GM21619 (cell line): ENCODE results near the gene GOLGA1.
"Not testable (repeated sequence)": the region's sequence is repeated elsewhere in the genome, so short reads cannot be mapped to it uniquely, and the experiment has no call there.

Experiments
- ATAC-seq: cut with Tn5 transposase; IDR thresholded peaks from one replicate; pipeline ENCODE4 v1.9.1; 2021; ENCODE audit not compliant: unreplicated experiment

The GOLGA1 gene

GRCh38 chr9:124859803-124860581, 80.9 kb downstream of the GOLGA1 start:
- no peak for ATAC-seq

- ATAC-seq = no peak
Measured at GRCh38 chr9:124858330-124859046, 82.4 kb downstream of the GOLGA1 start.

GRCh38 chr9:124857533-124858162, 83.2 kb downstream of the GOLGA1 start:
- ATAC-seq = no peak

GRCh38 chr9:124855944-124856765, 84.7 kb downstream of the GOLGA1 start:
- ATAC-seq = no peak

- no peak for ATAC-seq
Measured at GRCh38 chr9:124855566-124855943, 85.3 kb downstream of the GOLGA1 start.

GRCh38 chr9:124854822-124855221, 86.1 kb downstream of the GOLGA1 start:
- ATAC-seq = no peak

- ATAC-seq = no peak
Measured at GRCh38 chr9:124854161-124854560, 86.7 kb downstream of the GOLGA1 start.

GRCh38 chr9:124853605-124854143, 87.2 kb downstream of the GOLGA1 start:
- ATAC-seq = no peak

- peak; percentile 61 for ATAC-seq
Measured at GRCh38 chr9:124852829-124853531, 87.9 kb downstream of the GOLGA1 start, which contains the start of gene WDR38. Gene WDR38 (plus strand): TSS chr9:124853460. CDS start chr9:124853532, 72 bp downstream.

GRCh38 chr9:124852121-124852828, 88.6 kb downstream of the GOLGA1 start:
- ATAC-seq = no peak

- ATAC-seq = no peak
Measured at GRCh38 chr9:124849801-124850200, 91.1 kb downstream of the GOLGA1 start.

GRCh38 chr9:124846969-124847368, 93.9 kb downstream of the GOLGA1 start:
- ATAC-seq = no peak

GRCh38 chr9:124846467-124846866, 94.4 kb downstream of the GOLGA1 start:
- not testable (repeated sequence) for ATAC-seq

GRCh38 chr9:124844291-124844690, 96.6 kb downstream of the GOLGA1 start:
- ATAC-seq = no peak

- ATAC-seq = no peak
Measured at GRCh38 chr9:124843456-124844034, 97.3 kb downstream of the GOLGA1 start.

GRCh38 chr9:124841075-124841821, 99.6 kb downstream of the GOLGA1 start:
- no peak for ATAC-seq

- ATAC-seq = no peak
Measured at GRCh38 chr9:124840300-124840833, 100.5 kb downstream of the GOLGA1 start.
